ENCODE results near the gene MTHFD2L. TPM values are rescaled to one million over a fixed set of nuclear protein-coding genes. Genes with fewer than 3 reads are reported as not detected.

The MTHFD2L gene
- total and polyA plus RNA-seq, 9 of the 15 experiments (the other 6 are each of a cell fraction or from before 2014, with no cell fraction given) = 10.0 to 39.0 (median 26.0) TPM

- TF ChIP-seq REST (IDR thresholded peaks at IDR 0.05; ENCODE audit: borderline replicate concordance) (peak; percentile 92), REST (CRISPR knock-in tag; IDR thresholded peaks at IDR 0.05; ENCODE audit: low read depth) (no peak), STAG1 (CRISPR knock-in tag; IDR thresholded peaks at IDR 0.05; ENCODE audit: borderline replicate concordance) (peak; percentile 90; the same call in 1 of the 2 replicates), ARID2 (IDR thresholded peaks at IDR 0.05) (peak; percentile 83), JUN (IDR thresholded peaks at IDR 0.05; ENCODE audit: borderline replicate concordance, low read depth, low read length) (0 out of 2 replicates have a peak, but pooled peaks have one; percentile 28), JUN (CRISPR knock-in tag; IDR thresholded peaks at IDR 0.05; ENCODE audit: borderline replicate concordance) (no peak), CC2D1A (IDR thresholded peaks at IDR 0.05) (peak; percentile 88), MAZ (CRISPR knock-in tag; conservative IDR thresholded peaks at IDR 0.05 in 1 of 2, IDR thresholded peaks at IDR 0.05 in 1 of 2) (peak in 1 of 2 experiments; percentile 39; a peak in 1 of 4 replicates), RAD21 (CRISPR knock-in tag; conservative IDR thresholded peaks at IDR 0.05 in 1 of 2, IDR thresholded peaks at IDR 0.05 in 1 of 2) (peak; percentile 92 to 93), ZNF175 (CRISPR knock-in tag; IDR thresholded peaks at IDR 0.05; ENCODE audit: low read depth) (0 out of 2 replicates have a peak, but pooled peaks have one; percentile 9), CTBP1 (IDR thresholded peaks at IDR 0.05; ENCODE audit: borderline replicate concordance) (0 out of 2 replicates have a peak, but pooled peaks have one; percentile 47), GABPB1 (CRISPR knock-in tag; IDR thresholded peaks at IDR 0.05) (no peak)
- TF ChIP-seq, protein P1, sequence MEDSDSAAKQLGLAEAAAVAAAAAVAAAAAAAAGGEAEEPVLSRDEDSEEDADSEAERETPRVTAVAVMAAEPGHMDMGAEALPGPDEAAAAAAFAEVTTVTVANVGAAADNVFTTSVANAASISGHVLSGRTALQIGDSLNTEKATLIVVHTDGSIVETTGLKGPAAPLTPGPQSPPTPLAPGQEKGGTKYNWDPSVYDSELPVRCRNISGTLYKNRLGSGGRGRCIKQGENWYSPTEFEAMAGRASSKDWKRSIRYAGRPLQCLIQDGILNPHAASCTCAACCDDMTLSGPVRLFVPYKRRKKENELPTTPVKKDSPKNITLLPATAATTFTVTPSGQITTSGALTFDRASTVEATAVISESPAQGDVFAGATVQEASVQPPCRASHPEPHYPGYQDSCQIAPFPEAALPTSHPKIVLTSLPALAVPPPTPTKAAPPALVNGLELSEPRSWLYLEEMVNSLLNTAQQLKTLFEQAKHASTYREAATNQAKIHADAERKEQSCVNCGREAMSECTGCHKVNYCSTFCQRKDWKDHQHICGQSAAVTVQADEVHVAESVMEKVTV (CRISPR knock-in tag; IDR thresholded peaks at IDR 0.05) = peak; percentile 90
- TF ChIP-seq, protein P2, sequence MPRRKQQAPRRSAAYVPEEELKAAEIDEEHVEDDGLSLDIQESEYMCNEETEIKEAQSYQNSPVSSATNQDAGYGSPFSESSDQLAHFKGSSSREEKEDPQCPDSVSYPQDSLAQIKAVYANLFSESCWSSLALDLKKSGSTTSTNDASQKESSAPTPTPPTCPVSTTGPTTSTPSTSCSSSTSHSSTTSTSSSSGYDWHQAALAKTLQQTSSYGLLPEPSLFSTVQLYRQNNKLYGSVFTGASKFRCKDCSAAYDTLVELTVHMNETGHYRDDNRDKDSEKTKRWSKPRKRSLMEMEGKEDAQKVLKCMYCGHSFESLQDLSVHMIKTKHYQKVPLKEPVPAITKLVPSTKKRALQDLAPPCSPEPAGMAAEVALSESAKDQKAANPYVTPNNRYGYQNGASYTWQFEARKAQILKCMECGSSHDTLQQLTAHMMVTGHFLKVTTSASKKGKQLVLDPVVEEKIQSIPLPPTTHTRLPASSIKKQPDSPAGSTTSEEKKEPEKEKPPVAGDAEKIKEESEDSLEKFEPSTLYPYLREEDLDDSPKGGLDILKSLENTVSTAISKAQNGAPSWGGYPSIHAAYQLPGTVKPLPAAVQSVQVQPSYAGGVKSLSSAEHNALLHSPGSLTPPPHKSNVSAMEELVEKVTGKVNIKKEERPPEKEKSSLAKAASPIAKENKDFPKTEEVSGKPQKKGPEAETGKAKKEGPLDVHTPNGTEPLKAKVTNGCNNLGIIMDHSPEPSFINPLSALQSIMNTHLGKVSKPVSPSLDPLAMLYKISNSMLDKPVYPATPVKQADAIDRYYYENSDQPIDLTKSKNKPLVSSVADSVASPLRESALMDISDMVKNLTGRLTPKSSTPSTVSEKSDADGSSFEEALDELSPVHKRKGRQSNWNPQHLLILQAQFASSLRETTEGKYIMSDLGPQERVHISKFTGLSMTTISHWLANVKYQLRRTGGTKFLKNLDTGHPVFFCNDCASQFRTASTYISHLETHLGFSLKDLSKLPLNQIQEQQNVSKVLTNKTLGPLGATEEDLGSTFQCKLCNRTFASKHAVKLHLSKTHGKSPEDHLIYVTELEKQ (CRISPR knock-in tag; IDR thresholded peaks at IDR 0.05) = no peak
Measured at GRCh38 chr4:74133786-74134499, 24.0 kb upstream of the MTHFD2L start (continued).

All from K562 (cell line).